B cell (primary cell): ENCODE data around the gene USP12. TPM values are rescaled to one million over a fixed set of nuclear protein-coding genes. Genes with fewer than 3 reads are reported as not detected.

Experiments
- ATAC-seq: fragments of 200-7000 bp; cut with Tn5 transposase; one replicate; pipeline ENCODE4 v1.10.0; 2021; ENCODE audit warnings: low read depth, mild to moderate bottlenecking, moderate number of reproducible peaks, moderate library complexity
- CTCF ChIA-PET: fragments of 350-600 bp; sonication (Branson Sonifier 250); formaldehyde crosslinking; loops from one replicate; lab custom pipeline; 2021; ENCODE audit warnings: antibody characterized with exemption, inconsistent platforms; lab: Charles Lee
- POLR2A ChIA-PET: fragments of 350-600 bp; sonication (Branson Sonifier 250); formaldehyde crosslinking; loops from one replicate; lab custom pipeline; 2021; ENCODE audit warnings: antibody characterized with exemption; lab: Charles Lee
- DNase-seq: peaks from one replicate; pipeline ENCODE4 v3.0.0; 2013
- H2AFZ ChIP-seq: 2 replicates; pipeline ENCODE4 v1.6.1; 2012; ENCODE audit warnings: mild to moderate bottlenecking, low read depth, low read length; ENCODE audit not compliant: insufficient read depth, poor library complexity, severe bottlenecking
- H3K27ac ChIP-seq, 2 donors: 1 replicate in 1 of 2; 2 replicates in 1 of 2; pipeline ENCODE4 v1.5.1; 2012 to 2013; ENCODE audit warnings: low read length in 2 of 2, mild to moderate bottlenecking in 2 of 2, moderate library complexity in 1 of 2
- H3K27me3 ChIP-seq, 4 experiments: fragments of 200-600 bp in 1 of 4; sonication (generic) in 1 of 4; replicated peaks in 1 of 4; 1 replicate in 2 of 4; 2 replicates in 2 of 4; pipeline versions ENCODE4 v1.6.1 to v1.7.0; 2013 to 2016; ENCODE audit warnings: low read length in 3 of 4, mild to moderate bottlenecking in 2 of 4, mixed read lengths in 1 of 4, moderate library complexity in 1 of 4; ENCODE audit not compliant: insufficient read depth in 4 of 4, control insufficient read depth in 3 of 4; ENCODE audit errors: control extremely low read depth in 1 of 4
- H3K36me3 ChIP-seq, 2 experiments: replicated peaks in 1 of 2; 1 replicate in 1 of 2; 2 replicates in 1 of 2; pipeline versions ENCODE4 v1.6.1 to v1.7.1; 2013; ENCODE audit warnings: low read length in 1 of 2; ENCODE audit not compliant: insufficient read depth in 2 of 2, control insufficient read depth in 1 of 2; ENCODE audit errors: control extremely low read depth in 1 of 2, extremely low read depth in 1 of 2
- H3K4me1 ChIP-seq, 2 donors: fragments of 200-600 bp in 1 of 2; sonication (generic) in 1 of 2; 1 replicate in 1 of 2; 2 replicates in 1 of 2; pipeline versions ENCODE4 v1.5.1 to v1.6.1; 2013 to 2017; ENCODE audit warnings: low read length in 2 of 2; ENCODE audit not compliant: control insufficient read depth in 2 of 2, insufficient read depth in 2 of 2
- H3K4me2 ChIP-seq: replicated peaks from 2 replicates; pipeline ENCODE3; 2012; ENCODE audit warnings: mild to moderate bottlenecking, low read depth, low read length; ENCODE audit not compliant: poor library complexity, severe bottlenecking
- H3K4me3 ChIP-seq, 5 experiments: fragments of 200-600 bp in 1 of 5; sonication (generic) in 1 of 5; 1 replicate in 3 of 5; 2 replicates in 2 of 5; pipeline versions ENCODE4 v1.5.1 to v1.7.0; 2011 to 2016; ENCODE audit warnings: low read length in 4 of 5, mild to moderate bottlenecking in 4 of 5, low read depth in 2 of 5, control low read depth in 1 of 5, moderate library complexity in 1 of 5; ENCODE audit not compliant: insufficient read depth in 1 of 5; ENCODE audit errors: control extremely low read depth in 1 of 5, extremely low read depth in 1 of 5
- H3K79me2 ChIP-seq: fragments of 200-600 bp; sonication (generic); one replicate; pipeline ENCODE4 v1.6.0; 2016; ENCODE audit warnings: low read length; ENCODE audit not compliant: control insufficient read depth, insufficient read depth
- H3K9ac ChIP-seq: fragments of 200-600 bp; sonication (generic); 2 replicates; pipeline ENCODE4 v1.6.1; 2017; ENCODE audit warnings: mild to moderate bottlenecking, low read length, moderate library complexity
- H3K9me3 ChIP-seq, 3 donors: one replicate each; pipeline versions ENCODE4 v1.6.1 to v1.7.1; 2013; ENCODE audit warnings: low read length in 2 of 3; ENCODE audit not compliant: control insufficient read depth in 2 of 3, insufficient read depth in 1 of 3; ENCODE audit errors: control extremely low read depth in 1 of 3
- H4K20me1 ChIP-seq: 2 replicates; pipeline ENCODE4 v1.6.0; 2012; ENCODE audit warnings: mild to moderate bottlenecking, low read length; ENCODE audit not compliant: insufficient read depth, control insufficient read depth, poor library complexity, severe bottlenecking
- H3K27ac Mint-ChIP-seq: one replicate; pipeline ENCODE4 v1.8.0; 2021; ENCODE audit warnings: mixed read lengths
- H3K27me3 Mint-ChIP-seq: one replicate; pipeline ENCODE4 v1.8.0; 2021; ENCODE audit warnings: mixed read lengths
- H3K4me1 Mint-ChIP-seq: one replicate; pipeline ENCODE4 v1.8.0; 2021; ENCODE audit warnings: mixed read lengths
- H3K4me3 Mint-ChIP-seq: one replicate; pipeline ENCODE4 v1.8.0; 2021; ENCODE audit warnings: mixed read lengths
- H3K9me3 Mint-ChIP-seq: one replicate; pipeline ENCODE4 v1.8.0; 2022; ENCODE audit warnings: mixed read lengths; ENCODE audit not compliant: insufficient read depth
- CTCF ChIP-seq: fragments of 200-600 bp; IDR thresholded peaks from one replicate; pipeline ENCODE4 v1.8.0; 2022; ENCODE audit warnings: antibody characterized with exemption, mild to moderate bottlenecking
- EZH2 ChIP-seq: IDR thresholded peaks from 2 replicates; pipeline ENCODE4 v1.6.1; 2012; ENCODE audit warnings: borderline replicate concordance, low read depth, mild to moderate bottlenecking, moderate library complexity, low read length; ENCODE audit not compliant: insufficient read depth, poor library complexity, severe bottlenecking
- WGBS: methylation state at CpG from one replicate; pipeline ENCODE4 v1.1.5; 2013; ENCODE audit warnings: missing lambda C conversion rate; ENCODE audit not compliant: insufficient coverage; 5-methylcytosine and 5-hydroxymethylcytosine counted together
- intact Hi-C: fragments of 100-400 bp; cut with micrococcal nuclease; formaldehyde crosslinking; loops from one replicate; pipeline ENCODE4 v1.10.0; 2022
- polyA plus RNA-seq: library from polyadenylated mRNA; depleted of rRNA; stranded (reverse); fragments of >200 nt; gene quantifications from 2 replicates; pipeline ENCODE4 v1.2.3, GENCODE V29; 2012
- total RNA-seq, 2 donors: library from RNA; stranded (reverse); fragments of 120-200 nt in 1 of 2; gene quantifications; 1 replicate in 1 of 2; 2 replicates in 1 of 2; pipeline versions ENCODE4 v1.2.3 to v1.2.4, GENCODE V29; 2013 to 2022

Gene USP12
- total and polyA plus RNA-seq, 2 donors (not counting 1 experiment from before 2014, with no cell fraction given), result 21.7 to 46.3 TPM

- POLR2A ChIA-PET, result interaction anchor here (0.5 to 1.5 kb wide), 6 partner anchors 11 to 92 kb away, joined by 3 to 8 read pairs (median 5); partner anchors contain the start of gene RPL21
- no peaks in the 10 kb centered on the region for H3K27me3 Mint-ChIP-seq
- WGBS, result 0% methylated on average over 52 of the region's 56 CpGs
- Histone ChIP-seq H3K4me3 (peak overlapping the region; percentile 48 to 76 (median 69)), H3K9ac (peak overlapping the region; percentile 77), H3K9me3 (no peaks in the 10 kb centered on the region), H4K20me1 (peaks cover 16% of the 10 kb centered on the region), H3K27me3 (no peaks in the 10 kb centered on the region), H3K4me2 (peak overlapping the region; percentile 85), H3K36me3 (no peaks in the 10 kb centered on the region), H3K79me2 (peaks cover 58% of the 10 kb centered on the region), H3K27ac (peak overlapping the region; percentile 68 to 72), H3K4me1 (peaks cover 40 to 43% of the 10 kb centered on the region in 2 donors), H2AFZ (peak overlapping the region; percentile 38)
- CTCF ChIA-PET, result interaction anchor here (0.6 to 1.8 kb wide), 10 partner anchors 9 to 188 kb away, joined by 3 to 10 read pairs (median 4); no protein-coding TSS in a partner anchor
- H3K4me3 Mint-ChIP-seq, result peak overlapping the region; percentile 96
- H3K9me3 Mint-ChIP-seq, result no peaks in the 10 kb centered on the region
- peak; percentile 64 for DNase-seq
- TF ChIP-seq CTCF (no peak), EZH2 (no peak)
- no peak for ATAC-seq
- peaks cover 66% of the 10 kb centered on the region for H3K4me1 Mint-ChIP-seq
- intact Hi-C loops, result loop anchor here (1.0 to 10.0 kb wide), 8 partner anchors 8 to 1883 kb away; partner anchors contain the start of genes CDK8, LNX2, MTMR6 and POLR1D
- peak overlapping the region; percentile 97 for H3K27ac Mint-ChIP-seq
Observed at GRCh38 chr13:27170516-27171243, 931 bp downstream of the USP12 start.

- Mint-ChIP-seq H3K4me1 (peaks cover 68% of the 10 kb centered on the region), H3K27ac (peak overlapping the region; percentile 97), H3K27me3 (no peaks in the 10 kb centered on the region), H3K4me3 (peak overlapping the region; percentile 96), H3K9me3 (no peaks in the 10 kb centered on the region)
- CTCF ChIA-PET, result interaction anchor here (0.7 to 1.8 kb wide), 9 partner anchors 9 to 189 kb away, joined by 3 to 10 read pairs (median 4); no protein-coding TSS in a partner anchor
- POLR2A ChIA-PET, result interaction anchor here (0.5 to 1.5 kb wide), 5 partner anchors 18 to 93 kb away, joined by 4 to 8 read pairs (median 6); partner anchors contain the start of gene RPL21
- no peaks in the 10 kb centered on the region for H3K27me3 ChIP-seq
- peaks cover 16% of the 10 kb centered on the region for H4K20me1 ChIP-seq
- H3K9ac ChIP-seq, result peak overlapping the region; percentile 77
- TF ChIP-seq EZH2 (no peak), CTCF (no peak)
- peak overlapping the region; percentile 38 for H2AFZ ChIP-seq
- no peaks in the 10 kb centered on the region for H3K36me3 ChIP-seq
- DNase-seq (no peak), ATAC-seq (no peak)
- H3K4me1 ChIP-seq, result peaks cover 40 to 43% of the 10 kb centered on the region in 2 donors
- H3K9me3 ChIP-seq, result no peaks in the 10 kb centered on the region
- H3K27ac ChIP-seq, result peak overlapping the region in 1 of 2 donors; percentile 72
- H3K79me2 ChIP-seq, result peaks cover 64% of the 10 kb centered on the region
- peak overlapping the region; percentile 85 for H3K4me2 ChIP-seq
- H3K4me3 ChIP-seq, result peak overlapping the region; percentile 48 to 76 (median 69)
- 0% methylated on average over 2 of the region's 4 CpGs for WGBS
- intact Hi-C loops, result loop anchor here (1.0 to 10.0 kb wide), 8 partner anchors 8 to 1883 kb away; partner anchors contain the start of genes CDK8, LNX2, MTMR6 and POLR1D
Observed at GRCh38 chr13:27170221-27170515, 1.4 kb downstream of the USP12 start.
